A673 (cell line): ENCODE results near the gene TENM3. TPM values are rescaled to one million over a fixed set of nuclear protein-coding genes. Genes with fewer than 3 reads are reported as not detected.

Experiments
- BruUV-seq: library from RNA; stranded (reverse); fragments of 400-500 nt; replicated peaks from 2 replicates; lab custom pipeline; 2021; lab: Mats Ljungman, UMichigan
- CTCF ChIA-PET: fragments of 300-600 bp; sonication (Branson Sonifier 250); formaldehyde crosslinking; loops from one replicate; lab custom pipeline; 2022; ENCODE audit warnings: antibody characterized with exemption; lab: Charles Lee
- POLR2A ChIA-PET: fragments of 300-600 bp; sonication (Branson Sonifier 250); formaldehyde crosslinking; loops from one replicate; lab custom pipeline; 2022; ENCODE audit warnings: antibody characterized with exemption; ENCODE audit not compliant: low non-redundant PET; lab: Charles Lee
- DNase-seq: peaks from one replicate; pipeline ENCODE4 v3.0.0-alpha.2; 2015; ENCODE audit warnings: low spot score
- H3K27ac ChIP-seq: fragments of 200-600 bp; sonication (generic); 2 replicates; pipeline ENCODE4 v1.5.1; 2016; ENCODE audit warnings: mixed run types, low read depth, mild to moderate bottlenecking, mixed read lengths, antibody characterized with exemption, low read length; ENCODE audit not compliant: poor library complexity, severe bottlenecking
- H3K27me3 ChIP-seq: fragments of 200-600 bp; sonication (generic); replicated peaks from 2 replicates; pipeline ENCODE4 v1.6.1; 2017; ENCODE audit warnings: mixed run types, low read depth, mild to moderate bottlenecking, mixed read lengths, antibody characterized with exemption, low read length; ENCODE audit not compliant: insufficient read depth, poor library complexity
- H3K36me3 ChIP-seq: fragments of 200-600 bp; sonication (generic); 2 replicates; pipeline ENCODE4 v1.6.1; 2016; ENCODE audit warnings: mixed run types, mild to moderate bottlenecking, mixed read lengths, antibody characterized with exemption, low read length; ENCODE audit not compliant: insufficient read depth, poor library complexity, severe bottlenecking
- H3K4me1 ChIP-seq: fragments of 200-600 bp; sonication (generic); 2 replicates; pipeline ENCODE4 v1.6.1; 2017; ENCODE audit warnings: mixed run types, mild to moderate bottlenecking, mixed read lengths, antibody characterized with exemption, low read length; ENCODE audit not compliant: insufficient read depth, poor library complexity, severe bottlenecking
- H3K4me3 ChIP-seq: fragments of 200-600 bp; sonication (generic); 2 replicates; pipeline ENCODE4 v1.5.1; 2016; ENCODE audit warnings: low read depth, mixed run types, mild to moderate bottlenecking, mixed read lengths, low read length; ENCODE audit not compliant: poor library complexity, severe bottlenecking
- H3K9me3 ChIP-seq: fragments of 200-600 bp; sonication (generic); 2 replicates; pipeline ENCODE4 v1.6.1; 2016; ENCODE audit warnings: mixed run types, low read depth, mild to moderate bottlenecking, mixed read lengths, antibody characterized with exemption, low read length; ENCODE audit not compliant: poor library complexity, severe bottlenecking
- CTCF ChIP-seq: fragments of 300-800, 200-600 bp; sonication (generic); conservative IDR thresholded peaks from 2 replicates; pipeline ENCODE4 v1.5.1; 2017; ENCODE audit warnings: low read depth, mild to moderate bottlenecking, antibody characterized with exemption, low read length, moderate library complexity, mixed read lengths
- EZH2 ChIP-seq: fragments of 200-600 bp; sonication (generic); IDR thresholded peaks from 2 replicates; pipeline ENCODE4 v1.6.1; 2017; ENCODE audit warnings: borderline replicate concordance, low read depth, mild to moderate bottlenecking, mixed read lengths, antibody characterized with exemption, low read length; ENCODE audit not compliant: poor library complexity, severe bottlenecking
- intact Hi-C: fragments of 100-400 bp; cut with micrococcal nuclease; formaldehyde crosslinking; loops from one replicate; pipeline ENCODE4 v1.10.0; 2022; ENCODE audit not compliant: unreplicated experiment
- total RNA-seq: library from RNA; stranded (reverse); gene quantifications from 2 replicates; pipeline ENCODE4 v1.2.3, GENCODE V29; 2021

The TENM3 gene
- total RNA-seq, 1 experiment from 2014 or later: 26.4 TPM

- no TSS peak for BruUV-seq
- H3K27ac ChIP-seq: no peak overlapping the region
- no peaks in the 10 kb centered on the region for H3K36me3 ChIP-seq
- H3K27me3 ChIP-seq: no peaks in the 10 kb centered on the region
- no peak overlapping the region for H3K4me3 ChIP-seq
- peaks cover 4% of the 10 kb centered on the region for H3K4me1 ChIP-seq
- intact Hi-C loops: no loop called here
- DNase-seq: no peak
- CTCF ChIA-PET: no interaction called here
- TF ChIP-seq CTCF (no peak), EZH2 (no peak)
- no peaks in the 10 kb centered on the region for H3K9me3 ChIP-seq
- POLR2A ChIA-PET: no interaction called here
These were observed 37.9 kb upstream of the TENM3 start for GRCh38 chr4:182205306-182205705.

GRCh38 chr4:182206266-182206665 lies 36.9 kb upstream of the TENM3 start:
- no peak for DNase-seq
- ChIA-PET CTCF (no interaction called here), POLR2A (no interaction called here)
- TF ChIP-seq CTCF: no peak
- no peak for TF ChIP-seq EZH2
- Histone ChIP-seq H3K4me3 (no peak overlapping the region), H3K27me3 (no peaks in the 10 kb centered on the region), H3K36me3 (no peaks in the 10 kb centered on the region), H3K9me3 (no peaks in the 10 kb centered on the region), H3K4me1 (peaks cover 4% of the 10 kb centered on the region), H3K27ac (no peak overlapping the region)
- no TSS peak for BruUV-seq
- intact Hi-C loops: no loop called here

- no peak overlapping the region for H3K27ac ChIP-seq
- no peak overlapping the region for H3K4me3 ChIP-seq
- ChIA-PET CTCF (no interaction called here), POLR2A (no interaction called here)
- intact Hi-C loops: no loop called here
- H3K27me3 ChIP-seq: no peaks in the 10 kb centered on the region
- H3K9me3 ChIP-seq: no peaks in the 10 kb centered on the region
- TF ChIP-seq CTCF (no peak), EZH2 (no peak)
- BruUV-seq: no TSS peak
- peaks cover 4% of the 10 kb centered on the region for H3K4me1 ChIP-seq
- H3K36me3 ChIP-seq: no peaks in the 10 kb centered on the region
- DNase-seq: no peak
These were observed 36.3 kb upstream of the TENM3 start for GRCh38 chr4:182206916-182207315.
